GM19240 (cell line): ENCODE results near the gene BRD3.

Experiments
- DNase-seq: peaks from one replicate; pipeline ENCODE4 v3.0.0; 2011; ENCODE audit warnings: low spot score; ENCODE audit not compliant: insufficient read length

BRD3 gene

GRCh38 chr9:134066913-134067851 lies 644 bp downstream of the BRD3 start:
- DNase-seq = no peak

- DNase-seq = peak; percentile 10
Measured at GRCh38 chr9:134066526-134066912, 1.3 kb downstream of the BRD3 start.

GRCh38 chr9:134065612-134066419 lies 2.0 kb downstream of the BRD3 start:
- peak; percentile 96 for DNase-seq

- no peak for DNase-seq
Measured at GRCh38 chr9:134064711-134065110, 3.1 kb downstream of the BRD3 start.

- DNase-seq = no peak
Measured at GRCh38 chr9:134063571-134064450, 4.0 kb downstream of the BRD3 start.

GRCh38 chr9:134063088-134063570 lies 4.7 kb downstream of the BRD3 start:
- DNase-seq = no peak

GRCh38 chr9:134062461-134063087 lies 5.3 kb downstream of the BRD3 start:
- no peak for DNase-seq

GRCh38 chr9:134061688-134062371 lies 6.0 kb downstream of the BRD3 start:
- DNase-seq = no peak

GRCh38 chr9:134061019-134061687 lies 6.7 kb downstream of the BRD3 start:
- DNase-seq = no peak

- no peak for DNase-seq
Measured at GRCh38 chr9:134060546-134060945, 7.3 kb downstream of the BRD3 start.

GRCh38 chr9:134059661-134060395 lies 8.0 kb downstream of the BRD3 start:
- DNase-seq = peak; percentile 93

- no peak for DNase-seq
Measured at GRCh38 chr9:134059188-134059641, 8.6 kb downstream of the BRD3 start.

- DNase-seq = no peak
Measured at GRCh38 chr9:134058716-134059115, 9.1 kb downstream of the BRD3 start.

GRCh38 chr9:134057751-134058701 lies 9.8 kb downstream of the BRD3 start:
- no peak for DNase-seq

GRCh38 chr9:134057307-134057657 lies 10.5 kb downstream of the BRD3 start:
- no peak for DNase-seq

GRCh38 chr9:134056483-134057306 lies 11.1 kb downstream of the BRD3 start:
- DNase-seq = no peak

- DNase-seq = no peak
Measured at GRCh38 chr9:134055981-134056461, 11.8 kb downstream of the BRD3 start.
